ENCODE data around the gene ACBD6. TPM values are rescaled to one million over a fixed set of nuclear protein-coding genes. Genes with fewer than 3 reads are reported as not detected.

The ACBD6 gene
- total RNA-seq, 4 donors from 2014 or later = 31.3 to 43.1 (median 36.9) TPM

- no peak for DNase-seq (ENCODE audit: low spot score in 2 of 2)
- 74 to 82% methylated on average over 3 of the region's 3 CpGs for WGBS, 2 donors
- no peak for TF ChIP-seq CTCF (IDR thresholded peaks at IDR 0.05)
- no peak for TF ChIP-seq POLR2A (IDR thresholded peaks at IDR 0.05)
- intact Hi-C loops (cut with DNase I; ENCODE audit: low total_unique reads) = no loop called here
- no peak overlapping the region for H3K4me3 ChIP-seq (ENCODE audit: low read depth, poor library complexity, severe bottlenecking)
Measured at GRCh38 chr1:180497826-180498225, 4.6 kb downstream of the ACBD6 start.

GRCh38 chr1:180494370-180494769 is 8.0 kb downstream of the ACBD6 start:
- WGBS, 2 donors = 66 to 72% methylated on average over 2 of the region's 2 CpGs
- no peak for DNase-seq (ENCODE audit: low spot score in 2 of 2)
- intact Hi-C loops (cut with DNase I; ENCODE audit: low total_unique reads) = no loop called here
- TF ChIP-seq CTCF (IDR thresholded peaks at IDR 0.05) (no peak), POLR2A (IDR thresholded peaks at IDR 0.05) (no peak)
- no peak overlapping the region for H3K4me3 ChIP-seq (ENCODE audit: low read depth, poor library complexity, severe bottlenecking)

- intact Hi-C loops (cut with DNase I; ENCODE audit: low total_unique reads) = loop anchor here (10.0 kb wide), 1 partner anchor 235 kb away; no protein-coding TSS in a partner anchor
- H3K4me3 ChIP-seq (ENCODE audit: low read depth, poor library complexity, severe bottlenecking) = no peak overlapping the region
- no peak for DNase-seq (ENCODE audit: low spot score in 2 of 2)
- TF ChIP-seq CTCF (IDR thresholded peaks at IDR 0.05) = no peak
- TF ChIP-seq POLR2A (IDR thresholded peaks at IDR 0.05) = no peak
Measured at GRCh38 chr1:180489976-180490375, 12.4 kb downstream of the ACBD6 start.

- intact Hi-C loops (cut with DNase I; ENCODE audit: low total_unique reads) = loop anchor here (10.0 kb wide), 1 partner anchor 235 kb away; no protein-coding TSS in a partner anchor
- WGBS, 2 donors = 91 to 92% methylated on average over 2 of the region's 2 CpGs
- TF ChIP-seq POLR2A (IDR thresholded peaks at IDR 0.05) = no peak
- TF ChIP-seq CTCF (IDR thresholded peaks at IDR 0.05) = no peak
- no peak overlapping the region for H3K4me3 ChIP-seq (ENCODE audit: low read depth, poor library complexity, severe bottlenecking)
- no peak for DNase-seq (ENCODE audit: low spot score in 2 of 2)
Measured at GRCh38 chr1:180489313-180489712, 13.1 kb downstream of the ACBD6 start.

GRCh38 chr1:180488661-180489060 is 13.7 kb downstream of the ACBD6 start:
- intact Hi-C loops (cut with DNase I; ENCODE audit: low total_unique reads) = loop anchor here (10.0 kb wide), 1 partner anchor 234 kb away; no protein-coding TSS in a partner anchor
- WGBS, 2 donors = 79 to 92% methylated on average over 2 of the region's 2 CpGs
- DNase-seq (ENCODE audit: low spot score in 2 of 2) = no peak
- TF ChIP-seq CTCF (IDR thresholded peaks at IDR 0.05) (no peak), POLR2A (IDR thresholded peaks at IDR 0.05) (no peak)
- no peak overlapping the region for H3K4me3 ChIP-seq (ENCODE audit: low read depth, poor library complexity, severe bottlenecking)

GRCh38 chr1:180486092-180486491 is 16.3 kb downstream of the ACBD6 start:
- WGBS, 2 donors = 89 to 100% methylated on average over 1 of the region's 1 CpG
- H3K4me3 ChIP-seq (ENCODE audit: low read depth, poor library complexity, severe bottlenecking) = no peak overlapping the region
- intact Hi-C loops (cut with DNase I; ENCODE audit: low total_unique reads) = loop anchor here (10.0 kb wide), 1 partner anchor 231 kb away; no protein-coding TSS in a partner anchor
- no peak for DNase-seq (ENCODE audit: low spot score in 2 of 2)
- TF ChIP-seq CTCF (IDR thresholded peaks at IDR 0.05) = no peak
- no peak for TF ChIP-seq POLR2A (IDR thresholded peaks at IDR 0.05)

Data from lower leg skin (tissue), 4 donors.